DMS53 treated with DMSO at 0.1 percent for 48 hours (cell line): ENCODE data around the gene TM4SF20.
"Not testable (repeated sequence)": the region's sequence is repeated elsewhere in the genome, so short reads cannot be mapped to it uniquely, and the experiment has no call there.

Source experiments
- DNase-seq: peaks from one replicate; lab custom pipeline; 2025; ENCODE audit not compliant: unreplicated experiment; lab: John Stamatoyannopoulos, UW

The TM4SF20 gene

GRCh38 chr2:227367427-227367795, 11.7 kb downstream of the TM4SF20 start:
- DNase-seq = no peak

GRCh38 chr2:227366769-227367426, 12.2 kb downstream of the TM4SF20 start:
- DNase-seq = no peak

GRCh38 chr2:227365833-227366232, 13.3 kb downstream of the TM4SF20 start:
- no peak for DNase-seq

DNA sequence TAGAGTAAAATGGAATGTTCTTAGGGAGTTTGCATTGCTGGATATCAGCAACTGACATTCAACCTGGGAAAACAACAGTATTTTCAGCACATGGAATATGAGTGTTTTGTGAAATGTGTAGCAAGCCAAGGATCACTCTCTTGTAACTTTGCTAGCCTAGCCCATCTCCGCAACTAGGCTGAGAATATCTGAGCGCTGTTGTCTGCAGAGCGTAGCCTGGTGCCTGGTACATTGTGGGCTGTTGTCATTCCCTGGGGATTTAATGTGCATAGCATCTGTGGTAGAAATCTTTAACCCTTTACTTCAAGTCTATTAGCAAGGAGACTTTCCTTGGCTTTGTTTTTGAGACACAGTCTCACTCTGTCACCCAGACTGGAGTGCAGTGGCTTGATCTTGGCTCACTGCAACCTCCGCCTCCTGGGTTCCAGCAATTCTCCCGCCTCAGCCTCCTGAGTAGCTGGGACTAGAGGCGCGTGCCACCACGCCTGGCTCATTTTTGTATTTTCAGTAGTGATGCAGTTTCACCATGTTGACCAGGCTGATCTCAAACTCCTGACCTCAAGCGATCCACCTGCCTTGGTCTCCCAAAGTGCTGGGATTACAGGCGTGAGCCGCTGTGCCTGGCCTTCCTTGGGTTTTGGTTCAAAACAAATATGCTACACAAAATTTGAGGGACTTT, 14.4 kb downstream of the TM4SF20 start:
- DNase-seq = not testable (repeated sequence)

- no peak for DNase-seq
Observed at GRCh38 chr2:227363756-227364155, 15.3 kb downstream of the TM4SF20 start.

DNA sequence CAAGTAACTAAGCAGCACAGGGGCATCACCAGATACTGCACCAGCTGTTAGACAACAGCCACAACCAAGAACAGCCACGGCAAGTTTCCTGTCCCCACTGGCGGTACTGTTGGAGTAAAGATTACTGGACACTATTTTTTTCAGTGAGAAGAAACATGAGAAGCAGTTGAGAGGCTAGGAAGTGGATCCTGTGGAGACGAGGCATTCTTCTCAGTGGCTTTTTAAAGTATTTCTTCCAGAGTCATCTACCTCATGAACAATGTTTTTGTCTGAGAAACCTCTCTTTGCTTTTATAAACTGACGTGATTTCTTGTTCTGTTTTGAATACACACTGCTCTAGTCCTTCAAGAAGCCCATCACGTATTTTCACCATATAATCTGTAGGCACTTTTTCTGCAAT, 18.8 kb downstream of the TM4SF20 start:
- no peak for DNase-seq

DNA sequence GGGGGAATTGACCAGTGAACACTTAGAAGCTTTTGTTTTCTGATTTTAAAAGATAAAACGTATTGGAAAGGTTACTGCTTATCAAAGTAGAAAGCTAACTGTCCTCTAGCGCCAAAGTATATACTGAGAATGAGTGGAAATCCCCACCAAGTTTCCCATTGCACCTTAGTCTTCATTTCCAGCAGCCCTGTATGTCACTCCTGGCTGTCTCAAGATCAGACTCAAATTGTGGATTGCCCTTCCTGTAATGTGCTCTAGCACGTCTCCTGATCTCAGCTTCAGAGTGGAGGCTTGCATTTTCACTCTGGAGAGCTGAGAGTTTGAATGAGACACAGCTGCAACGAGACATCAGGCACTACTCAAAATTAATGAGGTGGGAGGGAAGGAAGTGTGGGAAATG, 27.5 kb downstream of the TM4SF20 start:
- no peak for DNase-seq

- DNase-seq = no peak
Observed at GRCh38 chr2:227349989-227350612, 29.0 kb downstream of the TM4SF20 start.

DNA sequence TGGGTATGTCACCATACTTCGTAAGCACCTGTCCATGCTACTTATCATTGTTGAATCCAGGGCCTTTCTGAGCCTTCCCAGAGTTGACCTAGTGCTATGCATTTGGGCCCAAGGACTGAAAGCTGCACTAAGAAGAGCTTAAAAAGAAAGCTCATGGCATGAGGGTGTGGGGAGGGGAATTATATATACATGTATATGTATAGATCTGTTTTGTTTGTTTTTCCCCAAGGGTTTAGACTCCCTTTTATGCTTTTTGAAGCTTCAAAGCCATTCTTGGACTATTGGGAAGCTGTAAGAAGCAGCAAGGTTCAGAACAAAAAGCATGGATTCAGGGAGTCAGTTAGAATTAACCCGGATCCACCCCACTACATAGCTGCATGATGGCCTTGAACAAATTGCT, 30.8 kb downstream of the TM4SF20 start:
- DNase-seq = no peak

DNA sequence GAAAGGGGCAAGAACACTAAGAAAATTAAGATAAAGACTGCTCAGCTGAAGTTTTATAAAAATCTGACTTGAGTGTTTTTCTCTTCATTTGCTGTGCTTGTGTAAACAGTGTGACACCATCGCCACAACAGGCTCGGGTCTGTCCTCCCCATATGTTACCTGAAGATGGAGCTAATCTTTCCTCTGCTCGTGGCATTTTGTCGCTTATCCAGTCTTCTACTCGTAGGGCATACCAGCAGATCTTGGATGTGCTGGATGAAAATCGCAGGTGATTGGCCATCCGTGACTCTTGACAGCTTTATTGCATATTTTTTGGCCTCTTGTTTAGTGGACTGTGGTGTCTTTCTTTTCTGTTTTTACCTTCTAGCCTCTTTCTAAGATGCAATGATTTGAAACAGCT, 32.0 kb downstream of the TM4SF20 start:
- no peak for DNase-seq

DNA sequence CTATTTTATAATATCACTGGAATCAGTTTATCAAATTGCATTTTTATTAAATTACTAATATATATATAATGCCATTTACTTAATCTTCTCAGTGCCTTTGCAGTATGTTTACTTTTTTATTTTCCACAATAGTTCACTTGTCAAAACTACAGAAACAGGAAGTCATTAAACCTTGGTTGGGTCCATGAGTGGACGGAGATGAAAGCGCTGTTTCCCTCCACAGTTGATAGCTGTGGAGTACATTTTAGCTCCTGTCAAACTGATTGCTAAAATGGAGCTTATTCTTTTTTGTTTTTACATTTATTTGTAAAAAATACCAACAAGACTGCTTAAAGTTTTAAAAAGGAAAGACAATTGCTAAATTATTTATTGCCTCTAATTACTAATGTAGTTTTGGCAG, 34.9 kb downstream of the TM4SF20 start:
- no peak for DNase-seq

DNA sequence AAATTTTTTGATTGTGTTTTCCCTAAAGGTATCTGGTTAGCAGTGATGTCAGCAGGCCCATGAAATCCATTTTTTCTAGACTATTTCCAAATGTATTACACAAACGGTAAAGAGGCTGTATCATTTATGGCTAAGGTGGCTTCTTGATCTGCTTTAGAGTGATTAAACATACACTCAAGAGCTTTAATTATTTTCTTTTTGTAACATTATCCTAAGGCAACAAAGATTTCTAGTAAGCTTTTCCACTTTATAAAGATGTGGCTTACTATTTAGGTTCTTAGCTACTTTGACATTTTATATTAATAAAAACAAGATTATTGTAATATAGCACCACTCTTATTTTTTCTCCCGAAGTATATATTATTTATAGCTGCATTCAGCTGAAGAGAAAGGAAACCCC, 37.6 kb downstream of the TM4SF20 start:
- DNase-seq = no peak

- no peak for DNase-seq
Observed at GRCh38 chr2:227340106-227340505, 39.0 kb downstream of the TM4SF20 start.

DNA sequence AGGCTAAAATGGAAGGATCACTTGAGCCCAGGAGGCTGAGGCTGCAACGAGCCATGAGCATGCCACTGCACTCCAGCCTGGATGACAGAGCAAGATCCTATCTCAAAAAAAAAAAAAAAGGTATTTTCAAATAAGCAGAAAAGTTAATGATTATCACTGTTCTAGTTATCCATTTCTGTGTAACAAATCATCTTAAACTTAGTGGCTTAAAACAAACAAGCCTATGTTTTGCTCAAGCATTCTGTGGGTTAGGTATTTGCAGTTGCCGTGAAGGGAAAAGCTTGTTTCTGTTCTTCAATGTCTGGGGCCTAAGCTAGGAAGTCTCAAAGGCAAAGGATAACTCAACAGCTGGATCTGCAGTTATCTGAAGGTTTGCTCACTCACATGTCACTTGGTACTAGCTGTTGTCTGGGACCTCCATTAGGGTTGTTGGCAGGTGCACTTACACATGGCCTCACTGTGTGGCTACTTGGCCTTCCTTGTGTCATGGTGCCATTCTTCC, 40.0 kb downstream of the TM4SF20 start:
- no peak for DNase-seq

DNA sequence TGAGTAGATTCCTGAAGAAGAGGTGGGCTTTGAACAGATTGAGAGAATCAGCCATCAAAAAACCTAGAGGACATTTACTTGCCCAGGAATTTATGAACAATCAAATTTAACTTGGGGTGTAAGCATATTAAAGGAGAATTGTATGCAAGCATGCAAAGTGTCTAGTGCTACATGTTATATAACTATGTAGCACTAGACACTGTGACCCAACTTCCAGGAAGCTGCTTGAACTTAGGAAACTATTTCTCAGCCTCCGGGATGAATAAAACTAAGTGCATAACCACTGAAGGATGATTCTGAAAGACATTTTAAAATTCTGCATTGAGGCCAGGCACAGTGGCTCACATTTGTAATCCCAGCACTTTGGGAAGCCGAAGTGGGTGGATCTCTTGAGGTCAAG, 41.7 kb downstream of the TM4SF20 start:
- DNase-seq = no peak

DNA sequence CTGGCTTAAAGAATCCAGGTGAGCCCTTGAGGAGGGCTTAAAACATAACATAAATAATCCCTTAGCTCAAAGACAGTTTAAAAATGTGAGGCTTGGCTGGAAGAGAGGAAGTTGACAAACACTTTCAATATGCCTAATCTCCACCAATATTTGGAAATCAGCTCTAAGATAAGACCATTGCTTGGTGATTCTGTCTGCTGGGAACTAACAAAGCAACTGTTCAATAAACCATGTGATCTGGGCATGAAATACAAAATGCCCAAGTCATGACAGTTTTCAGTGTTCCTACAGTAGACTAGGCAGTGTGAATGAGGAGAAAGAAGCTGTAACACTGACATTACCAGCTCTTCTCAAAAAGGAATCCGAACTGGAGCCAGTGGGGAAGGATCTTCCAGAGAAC, 43.4 kb downstream of the TM4SF20 start:
- no peak for DNase-seq

GRCh38 chr2:227326783-227327182, 52.3 kb downstream of the TM4SF20 start:
- DNase-seq = no peak

DNA sequence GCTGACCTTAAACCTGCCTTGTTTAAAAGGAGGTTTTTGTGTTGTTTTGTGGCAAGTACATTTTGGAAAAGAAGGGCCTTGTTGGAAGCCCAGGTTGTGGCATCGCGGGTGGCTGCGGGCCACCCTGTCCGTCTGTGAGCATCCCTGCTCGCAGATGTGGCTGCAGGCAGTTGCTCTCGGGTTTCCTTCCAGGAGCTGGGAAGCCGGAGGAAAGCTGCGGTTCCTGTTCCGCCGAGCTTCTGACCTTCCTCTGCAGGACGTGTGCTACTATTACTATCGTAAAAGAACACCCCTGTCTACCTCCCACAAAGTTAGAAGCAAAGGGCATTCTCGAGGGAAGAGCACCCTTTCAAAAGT, 53.3 kb downstream of the TM4SF20 start:
- DNase-seq = no peak

GRCh38 chr2:227324995-227325838, 53.9 kb downstream of the TM4SF20 start, which contains the start of gene MFF:
TSS of gene MFF (plus strand) at chr2:227325251. CDS start at chr2:227330666, 5,415 bp downstream.
- DNase-seq = peak; percentile 67

- peak; percentile 49 for DNase-seq
Observed at GRCh38 chr2:227324642-227324994, 54.5 kb downstream of the TM4SF20 start.

DNA sequence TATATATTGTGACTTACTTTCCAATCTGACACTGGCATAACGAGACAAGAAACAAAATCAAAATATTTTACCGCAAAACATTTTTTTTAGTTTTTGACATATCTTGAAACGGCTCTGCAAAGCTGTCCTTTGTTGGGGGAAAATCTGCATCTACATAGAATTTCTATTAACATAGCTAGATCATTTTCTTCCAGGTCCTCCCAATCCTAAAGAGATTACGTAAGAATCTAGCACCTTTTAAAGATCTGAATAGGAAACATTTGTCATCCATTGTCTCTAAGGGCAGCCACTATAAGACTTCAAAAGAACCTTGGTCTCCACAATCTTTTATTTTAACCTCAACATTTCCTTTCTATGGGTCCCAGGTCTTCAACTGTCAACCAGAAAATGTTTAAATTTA, 55.3 kb downstream of the TM4SF20 start:
- DNase-seq = no peak
